Smooth muscle cell (in vitro differentiated cells): Measurements from ENCODE around the gene KLHDC1. TPM values are rescaled to one million over a fixed set of nuclear protein-coding genes. Genes with fewer than 3 reads are reported as not detected.
A peak's percentile ranks its signal among the peaks of the same experiment; 100 is the strongest.
"Not testable (repeated sequence)": the region's sequence is repeated elsewhere in the genome, so short reads cannot be mapped to it uniquely, and the experiment has no call there.

ENCODE experiments used
- DNase-seq: peaks from one replicate; lab custom pipeline; 2025; ENCODE audit not compliant: unreplicated experiment; lab: John Stamatoyannopoulos, UW
- H2AFZ ChIP-seq: fragments of 200-600 bp; sonication (generic); 2 replicates; pipeline ENCODE4 v1.6.0; 2016; ENCODE audit warnings: antibody characterized with exemption, low read depth, mild to moderate bottlenecking
- H3F3A ChIP-seq: fragments of 200-600 bp; sonication (generic); 2 replicates; pipeline ENCODE4 v1.6.0; 2017; ENCODE audit warnings: antibody characterized with exemption, low read depth
- H3K27ac ChIP-seq: fragments of 200-600 bp; sonication (generic); 2 replicates; pipeline ENCODE4 v1.5.1; 2016; ENCODE audit warnings: low read depth, mild to moderate bottlenecking
- H3K27me3 ChIP-seq: fragments of 200-600 bp; sonication (generic); 2 replicates; pipeline ENCODE4 v1.6.1; 2016; ENCODE audit warnings: low read depth, mild to moderate bottlenecking
- H3K36me3 ChIP-seq: fragments of 200-600 bp; sonication (generic); 2 replicates; pipeline ENCODE4 v1.5.1; 2016; ENCODE audit warnings: low read depth
- H3K4me1 ChIP-seq: fragments of 200-600 bp; sonication (generic); 2 replicates; pipeline ENCODE4 v1.5.1; 2016; ENCODE audit warnings: low read depth
- H3K4me2 ChIP-seq: fragments of 200-600 bp; sonication (generic); 2 replicates; pipeline ENCODE4 v1.6.0; 2016; ENCODE audit warnings: mild to moderate bottlenecking
- H3K4me3 ChIP-seq: fragments of 200-600 bp; sonication (generic); 2 replicates; pipeline ENCODE4 v1.5.1; 2016; ENCODE audit warnings: mild to moderate bottlenecking
- H3K79me2 ChIP-seq: fragments of 200-600 bp; sonication (generic); 2 replicates; pipeline ENCODE4 v1.6.0; 2016; ENCODE audit warnings: low read depth, mild to moderate bottlenecking
- H3K9ac ChIP-seq: fragments of 200-600 bp; sonication (generic); 2 replicates; pipeline ENCODE4 v1.6.0; 2016; ENCODE audit warnings: low read depth
- H3K9me3 ChIP-seq: fragments of 200-600 bp; sonication (generic); replicated peaks from 2 replicates; pipeline ENCODE4 v1.5.1; 2016; ENCODE audit warnings: low read depth
- H4K20me1 ChIP-seq: fragments of 200-600 bp; sonication (generic); 2 replicates; pipeline ENCODE4 v1.6.0; 2016; ENCODE audit warnings: low read depth
- WGBS: methylation state at CpG from one replicate; pipeline ENCODE4 v1.1.7; 2016; ENCODE audit warnings: low lambda C conversion rate; 5-methylcytosine and 5-hydroxymethylcytosine counted together
- polyA plus RNA-seq: library from polyadenylated mRNA; unstranded; fragments of >200 nt; fragmentation: Nextera tagmentation; extraction: Ambion mirVana; gene quantifications from 2 replicates; pipeline ENCODE4 v1.2.1, GENCODE V29; 2016
- total RNA-seq: library from RNA; depleted of rRNA; stranded (reverse); fragments of >200 nt; gene quantifications from 2 replicates; pipeline ENCODE4 v1.2.3, GENCODE V29; 2014
- TF ChIP-seq, protein P1 (sequence below): fragments of 200-600 bp; sonication (generic); IDR thresholded peaks from 2 replicates; pipeline ENCODE4 v1.5.1; 2017; ENCODE audit warnings: borderline replicate concordance, mild to moderate bottlenecking, antibody characterized with exemption; ENCODE audit not compliant: insufficient read depth, poor library complexity, severe bottlenecking

Gene KLHDC1
- total and polyA plus RNA-seq, 2 experiments from 2014 or later, result 5.1 to 5.9 TPM

DNA sequence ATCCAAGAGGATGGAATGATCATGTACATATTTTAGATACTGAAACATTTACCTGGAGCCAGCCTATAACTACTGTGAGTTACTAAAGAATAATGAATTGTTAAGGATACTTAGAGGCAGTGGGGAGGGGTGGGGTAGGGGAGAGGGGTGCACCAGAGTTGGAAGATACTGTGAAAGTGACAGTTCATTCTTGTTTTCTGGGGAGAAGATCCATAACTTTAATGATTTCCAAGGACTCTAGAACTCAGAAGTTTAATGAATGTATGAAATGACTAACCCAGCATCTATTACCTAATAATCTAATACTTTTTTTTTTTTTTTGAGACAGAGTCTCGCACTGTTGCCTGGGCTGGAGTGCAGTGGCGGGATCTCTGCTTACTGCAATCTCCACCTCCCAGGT is 85.5 kb downstream of the KLHDC1 start:
- Histone ChIP-seq H3K36me3 (peaks cover 47% of the 10 kb centered on the region), H3K4me3 (no peak overlapping the region), H2AFZ (no peak overlapping the region), H3K79me2 (peaks cover 3% of the 10 kb centered on the region), H3F3A (peaks cover 20% of the 10 kb centered on the region), H3K27ac (no peak overlapping the region), H3K4me2 (no peak overlapping the region), H3K4me1 (no peaks in the 10 kb centered on the region), H3K9me3 (no peaks in the 10 kb centered on the region), H4K20me1 (peaks cover 8% of the 10 kb centered on the region), H3K9ac (no peak overlapping the region), H3K27me3 (no peaks in the 10 kb centered on the region)
- DNase-seq, result no peak
- TF ChIP-seq, protein P1, sequence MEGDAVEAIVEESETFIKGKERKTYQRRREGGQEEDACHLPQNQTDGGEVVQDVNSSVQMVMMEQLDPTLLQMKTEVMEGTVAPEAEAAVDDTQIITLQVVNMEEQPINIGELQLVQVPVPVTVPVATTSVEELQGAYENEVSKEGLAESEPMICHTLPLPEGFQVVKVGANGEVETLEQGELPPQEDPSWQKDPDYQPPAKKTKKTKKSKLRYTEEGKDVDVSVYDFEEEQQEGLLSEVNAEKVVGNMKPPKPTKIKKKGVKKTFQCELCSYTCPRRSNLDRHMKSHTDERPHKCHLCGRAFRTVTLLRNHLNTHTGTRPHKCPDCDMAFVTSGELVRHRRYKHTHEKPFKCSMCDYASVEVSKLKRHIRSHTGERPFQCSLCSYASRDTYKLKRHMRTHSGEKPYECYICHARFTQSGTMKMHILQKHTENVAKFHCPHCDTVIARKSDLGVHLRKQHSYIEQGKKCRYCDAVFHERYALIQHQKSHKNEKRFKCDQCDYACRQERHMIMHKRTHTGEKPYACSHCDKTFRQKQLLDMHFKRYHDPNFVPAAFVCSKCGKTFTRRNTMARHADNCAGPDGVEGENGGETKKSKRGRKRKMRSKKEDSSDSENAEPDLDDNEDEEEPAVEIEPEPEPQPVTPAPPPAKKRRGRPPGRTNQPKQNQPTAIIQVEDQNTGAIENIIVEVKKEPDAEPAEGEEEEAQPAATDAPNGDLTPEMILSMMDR, result no peak
- WGBS, result 100% methylated on average over 2 of the region's 2 CpGs

DNA sequence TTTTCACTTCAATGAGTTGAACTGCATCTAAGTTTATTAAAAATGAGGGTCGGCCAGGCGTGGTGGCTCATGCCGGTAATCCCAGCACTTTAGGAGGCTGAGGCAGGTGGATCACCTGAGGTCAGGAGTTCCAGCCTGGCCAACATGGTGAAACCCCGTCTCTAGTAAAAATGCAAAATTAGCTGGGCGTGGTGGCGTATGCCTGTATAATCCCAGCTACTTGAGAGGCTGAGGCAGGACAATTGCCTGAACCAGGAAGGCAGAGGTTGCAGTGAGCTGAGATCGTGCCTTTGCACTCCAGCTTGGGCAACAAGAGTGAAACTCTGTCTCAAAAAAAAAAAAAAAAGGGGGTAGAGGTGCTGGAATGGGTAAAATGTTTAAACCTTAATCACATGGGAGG is 88.1 kb downstream of the KLHDC1 start:
- Histone ChIP-seq H3F3A (peaks cover 34% of the 10 kb centered on the region), H3K36me3 (peaks cover 46% of the 10 kb centered on the region)
- H3K4me3 ChIP-seq, H3K27me3 ChIP-seq, H3K79me2 ChIP-seq, H3K4me1 ChIP-seq, H2AFZ ChIP-seq, H4K20me1 ChIP-seq, H3K27ac ChIP-seq, H3K4me2 ChIP-seq, H3K9me3 ChIP-seq, DNase-seq, H3K9ac ChIP-seq: not testable (repeated sequence)
- WGBS, result 98% methylated on average over 7 of the region's 7 CpGs

DNA sequence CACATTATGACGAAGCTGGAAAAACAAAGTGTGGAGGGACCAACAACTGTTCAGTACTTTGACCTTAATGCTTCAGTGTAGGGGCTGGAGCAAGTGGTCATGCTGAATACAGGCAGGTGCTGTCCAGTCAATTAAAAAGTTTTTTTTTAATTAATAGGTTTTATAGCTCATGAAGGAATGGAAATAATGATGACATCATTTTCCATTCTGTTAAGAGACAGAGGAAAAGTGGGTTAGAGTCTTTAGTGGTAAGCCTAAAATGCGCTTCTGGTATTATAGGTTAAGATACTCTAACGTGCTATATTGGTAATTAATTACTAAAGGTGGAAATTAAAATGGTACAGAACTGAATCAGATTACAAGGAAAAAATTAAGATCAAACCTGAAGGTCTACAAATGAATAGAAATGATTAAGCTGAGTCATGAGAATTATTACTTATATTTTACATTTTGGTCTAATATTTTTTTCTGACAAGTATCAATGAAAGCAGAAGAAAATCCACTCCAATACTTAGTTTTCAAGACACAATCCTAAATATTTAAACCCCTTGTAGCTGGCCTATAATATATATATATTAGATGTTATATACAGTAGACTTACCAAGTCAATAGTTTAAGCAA is 90.6 kb downstream of the KLHDC1 start:
- Histone ChIP-seq H3K4me1 (no peaks in the 10 kb centered on the region), H3K9ac (no peak overlapping the region), H4K20me1 (peaks cover 8% of the 10 kb centered on the region), H3K4me3 (no peak overlapping the region), H3K79me2 (no peaks in the 10 kb centered on the region), H3K27ac (peak overlapping the region; percentile 22), H3F3A (peaks cover 34% of the 10 kb centered on the region), H3K4me2 (no peak overlapping the region), H3K9me3 (no peaks in the 10 kb centered on the region), H3K36me3 (peaks cover 44% of the 10 kb centered on the region), H2AFZ (no peak overlapping the region), H3K27me3 (no peaks in the 10 kb centered on the region)
- TF ChIP-seq, protein P1, result no peak
- no peak for DNase-seq
- 100% methylated on average over 3 of the region's 3 CpGs for WGBS

DNA sequence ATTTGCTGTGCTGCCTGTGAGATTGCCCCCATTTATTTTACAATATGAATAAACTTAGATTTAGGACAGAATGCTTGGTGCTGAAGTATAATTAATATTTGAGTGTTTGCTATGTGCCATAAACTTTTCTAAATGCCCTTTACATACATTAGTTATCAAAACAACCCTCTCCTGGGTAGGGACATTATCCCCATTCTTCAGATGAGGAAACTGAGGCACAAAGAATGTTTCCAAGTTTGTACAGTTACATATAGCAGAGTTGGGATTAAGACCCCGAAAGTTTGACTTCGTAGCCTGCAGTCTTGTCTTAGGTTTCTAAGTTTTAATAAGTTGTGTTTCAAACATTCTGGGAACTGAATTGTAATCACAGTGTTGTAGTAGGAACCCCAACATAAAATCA is 93.4 kb downstream of the KLHDC1 start:
- 94% methylated on average over 2 of the region's 2 CpGs for WGBS

More for the DNA sequence above, 93.4 kb downstream of the KLHDC1 start:
- Histone ChIP-seq H3K4me2 (no peak overlapping the region), H3K27ac (no peak overlapping the region), H3F3A (peaks cover 34% of the 10 kb centered on the region), H2AFZ (no peak overlapping the region), H3K9me3 (no peaks in the 10 kb centered on the region), H3K9ac (no peak overlapping the region), H3K36me3 (peaks cover 36% of the 10 kb centered on the region), H3K4me1 (no peaks in the 10 kb centered on the region), H3K79me2 (no peaks in the 10 kb centered on the region), H3K4me3 (no peak overlapping the region), H3K27me3 (no peaks in the 10 kb centered on the region), H4K20me1 (peaks cover 7% of the 10 kb centered on the region)
- TF ChIP-seq, protein P1, result no peak
- DNase-seq, result no peak
